Measurements from ENCODE around the gene LMAN1L. TPM values are rescaled to one million over a fixed set of nuclear protein-coding genes. Genes with fewer than 3 reads are reported as not detected.

Gene LMAN1L
- total RNA-seq = not detected in 2 replicates

GRCh38 chr15:74812533-74812932 is at the start of gene LMAN1L:
Gene LMAN1L, plus strand, starts transcription at chr15:74812835. Its CDS starts 20 bp downstream, at chr15:74812855.

GRCh38 chr15:74781431-74782258 is 31.0 kb upstream of the LMAN1L start, which contains the start of gene CSK:
Gene CSK, plus strand, starts transcription at chr15:74782080. Its CDS starts 16,218 bp downstream, at chr15:74798298.

GRCh38 chr15:74826364-74826819 is 13.8 kb downstream of the LMAN1L start, which contains the start of gene CPLX3:
Gene CPLX3, plus strand, starts transcription at chr15:74826627. Its CDS starts 77 bp downstream, at chr15:74826704.

GRCh38 chr15:74842581-74843444 is 30.2 kb downstream of the LMAN1L start, which contains the start of gene ULK3:
Gene ULK3, minus strand, starts transcription at chr15:74843156. Its CDS starts 51 bp downstream, at chr15:74843105.

GRCh38 chr15:74873036-74873755 is 60.6 kb downstream of the LMAN1L start, which contains the start of gene SCAMP2:
Gene SCAMP2, minus strand, starts transcription at chr15:74873365. Its CDS starts 110 bp downstream, at chr15:74873255.

Small RNA genes within 50 kb of the gene (small RNA-seq; reads per million reads assigned to genes)
- gene CPLX3 (not detected), gene MIR4513 (not detected), gene MIR6882 (0.98 reads per million, percentile 58 among the genes with 10 or more reads in this experiment)

Other genes starting within 250 kb of the LMAN1L start
- gene CLK3, start 197.0 kb upstream of the LMAN1L start, total RNA-seq = 43.8 and 90.9 TPM in 2 replicates
- gene EDC3, start 116.8 kb upstream of the LMAN1L start, total RNA-seq = 14.1 and 17.6 TPM in 2 replicates
- 9.1 and 10.5 TPM in 2 replicates for gene CYP1A1, start 87.3 kb upstream of the LMAN1L start, total RNA-seq
- not detected in 2 replicates for gene CYP1A2, start 64.0 kb upstream of the LMAN1L start, total RNA-seq
- 51.4 and 60.1 TPM in 2 replicates for gene CSK, start 30.8 kb upstream of the LMAN1L start, total RNA-seq
- gene CPLX3, start 13.8 kb downstream of the LMAN1L start, total RNA-seq = not detected in 2 replicates
- gene ULK3, start 30.3 kb downstream of the LMAN1L start, total RNA-seq = 36.6 and 40.5 TPM in 2 replicates
- gene SCAMP2, start 60.5 kb downstream of the LMAN1L start, total RNA-seq = 37.0 and 37.2 TPM in 2 replicates
- 49.1 and 54.9 TPM in 2 replicates for gene MPI, start 77.2 kb downstream of the LMAN1L start, total RNA-seq
- gene FAM219B, start 94.0 kb downstream of the LMAN1L start, total RNA-seq = 45.1 and 47.2 TPM in 2 replicates
- 64.3 and 68.1 TPM in 2 replicates for gene COX5A, start 125.2 kb downstream of the LMAN1L start, total RNA-seq
- 18.3 and 23.2 TPM in 2 replicates for gene RPP25, start 143.9 kb downstream of the LMAN1L start, total RNA-seq
- gene SCAMP5, start 182.7 kb downstream of the LMAN1L start, total RNA-seq = 10.8 and 11.1 TPM in 2 replicates
- 9.5 and 12.7 TPM in 2 replicates for gene PPCDC, start 210.8 kb downstream of the LMAN1L start, total RNA-seq